ENCODE results near the gene SCCPDH.
A peak's percentile ranks its signal among the peaks of the same experiment; 100 is the strongest.
"Not testable (repeated sequence)": the region's sequence is repeated elsewhere in the genome, so short reads cannot be mapped to it uniquely, and the experiment has no call there.

Gene SCCPDH

GRCh38 chr1:246746155-246746554 is 21.9 kb downstream of the SCCPDH start:
- not testable (repeated sequence) for FAIRE-seq; DNase-seq (ENCODE audit: insufficient read length, low spot score)

GRCh38 chr1:246748006-246748405 is 23.8 kb downstream of the SCCPDH start:
- FAIRE-seq, result no peak
- DNase-seq (ENCODE audit: insufficient read length, low spot score), result no peak

- FAIRE-seq, result no peak
- peak; percentile 42 for DNase-seq (ENCODE audit: insufficient read length, low spot score)
Observed at GRCh38 chr1:246748867-246749266, 24.7 kb downstream of the SCCPDH start.

- DNase-seq (ENCODE audit: insufficient read length, low spot score), result no peak
- FAIRE-seq, result no peak
Observed at GRCh38 chr1:246750752-246751151, 26.5 kb downstream of the SCCPDH start.

- DNase-seq (ENCODE audit: insufficient read length, low spot score) (peak; percentile 67), FAIRE-seq (peak; percentile 9)
Observed at GRCh38 chr1:246753670-246754535, 29.7 kb downstream of the SCCPDH start.

- FAIRE-seq (no peak), DNase-seq (ENCODE audit: insufficient read length, low spot score) (no peak)
Observed at GRCh38 chr1:246755419-246755818, 31.2 kb downstream of the SCCPDH start.

- DNase-seq (ENCODE audit: insufficient read length, low spot score) (no peak), FAIRE-seq (no peak)
Observed at GRCh38 chr1:246760422-246761347, 36.5 kb downstream of the SCCPDH start.

- DNase-seq (ENCODE audit: insufficient read length, low spot score) (no peak), FAIRE-seq (peak; percentile 46)
Observed at GRCh38 chr1:246761396-246761795, 37.2 kb downstream of the SCCPDH start.

GRCh38 chr1:246765521-246765920 is 41.3 kb downstream of the SCCPDH start:
- DNase-seq (ENCODE audit: insufficient read length, low spot score) (no peak), FAIRE-seq (no peak)

- DNase-seq (ENCODE audit: insufficient read length, low spot score) (no peak), FAIRE-seq (no peak)
Observed at GRCh38 chr1:246768403-246769020, 44.3 kb downstream of the SCCPDH start.

GRCh38 chr1:246769306-246769705 is 45.1 kb downstream of the SCCPDH start:
- FAIRE-seq (no peak), DNase-seq (ENCODE audit: insufficient read length, low spot score) (no peak)

- DNase-seq (ENCODE audit: insufficient read length, low spot score) (no peak), FAIRE-seq (no peak)
Observed at GRCh38 chr1:246771366-246771765, 47.2 kb downstream of the SCCPDH start.

- no peak for FAIRE-seq
- DNase-seq (ENCODE audit: insufficient read length, low spot score), result no peak
Observed at GRCh38 chr1:246772686-246773085, 48.5 kb downstream of the SCCPDH start.

GRCh38 chr1:246773213-246773641 is 49.0 kb downstream of the SCCPDH start:
- DNase-seq (ENCODE audit: insufficient read length, low spot score) (no peak), FAIRE-seq (no peak)

GRCh38 chr1:246775531-246776385 is 51.5 kb downstream of the SCCPDH start:
- DNase-seq (ENCODE audit: insufficient read length, low spot score), result no peak
- no peak for FAIRE-seq

- no peak for FAIRE-seq
Observed at GRCh38 chr1:246776923-246777322, 52.7 kb downstream of the SCCPDH start.

GRCh38 chr1:246778663-246779062 is 54.5 kb downstream of the SCCPDH start:
- no peak for FAIRE-seq
- no peak for DNase-seq (ENCODE audit: insufficient read length, low spot score)

More at GRCh38 chr1:246776923-246777322, 52.7 kb downstream of the SCCPDH start:
- no peak for DNase-seq (ENCODE audit: insufficient read length, low spot score)

GRCh38 chr1:246779561-246780175 is 55.5 kb downstream of the SCCPDH start:
- FAIRE-seq, result no peak
- no peak for DNase-seq (ENCODE audit: insufficient read length, low spot score)

- DNase-seq (ENCODE audit: insufficient read length, low spot score), result no peak
- FAIRE-seq, result no peak
Observed at GRCh38 chr1:246780264-246780663, 56.1 kb downstream of the SCCPDH start.

- FAIRE-seq (no peak), DNase-seq (ENCODE audit: insufficient read length, low spot score) (no peak)
Observed at GRCh38 chr1:246781212-246781611, 57.0 kb downstream of the SCCPDH start.

Data from HTR-8/SVneo (cell line).